Colonic mucosa (tissue), 4 donors: ENCODE results near the gene ADAMTSL3. TPM values are rescaled to one million over a fixed set of nuclear protein-coding genes. Genes with fewer than 3 reads are reported as not detected.

ENCODE experiments used
- DNase-seq: peaks from one replicate; pipeline ENCODE4 v3.0.0-alpha.2; 2020
- H3K27ac ChIP-seq: fragments of 200-600 bp; one replicate; pipeline ENCODE4 v1.8.0; 2021
- H3K27me3 ChIP-seq: fragments of 200-600 bp; one replicate; pipeline ENCODE4 v1.8.0; 2021
- H3K36me3 ChIP-seq: fragments of 200-600 bp; one replicate; pipeline ENCODE4 v1.8.0; 2021
- H3K4me1 ChIP-seq: fragments of 200-600 bp; one replicate; pipeline ENCODE4 v1.8.0; 2021; ENCODE audit warnings: mild to moderate bottlenecking
- H3K4me3 ChIP-seq: fragments of 200-600 bp; one replicate; pipeline ENCODE4 v1.8.0; 2021
- H3K9ac ChIP-seq, 2 donors: one replicate each; pipeline ENCODE4 v1.7.0; 2013; ENCODE audit warnings: control low read depth in 2 of 2, low read depth in 2 of 2, low read length in 2 of 2
- H3K9me3 ChIP-seq: fragments of 200-600 bp; one replicate; pipeline ENCODE4 v1.8.0; 2021
- intact Hi-C: fragments of 100-400 bp; cut with DNase I; formaldehyde crosslinking; loops from one replicate; pipeline ENCODE4 v1.14.1; 2022
- total RNA-seq, 2 donors: library from RNA; stranded (reverse); fragmentation: NEBNext Ultra II Directional in 1 of 2; extraction: Animal tissue kit (Norgen Biotek cat#: 25700) in 1 of 2; gene quantifications; one replicate each; pipeline ENCODE4 v1.2.1, GENCODE V29; 2021
- TF ChIP-seq, protein P1 (sequence below): fragments of 200-600 bp; IDR thresholded peaks from one replicate; pipeline ENCODE4 v1.8.0; 2022; ENCODE audit warnings: antibody characterized with exemption, mild to moderate bottlenecking
- donor health status: healthy.
- donor health status: DM: no; HTN: no; CAD: no.
- donor health status: DM: no; HTN: no; CAD: no.

ADAMTSL3 gene
- total RNA-seq, 2 donors from 2014 or later, result 0.72 to 4.8 TPM

DNA sequence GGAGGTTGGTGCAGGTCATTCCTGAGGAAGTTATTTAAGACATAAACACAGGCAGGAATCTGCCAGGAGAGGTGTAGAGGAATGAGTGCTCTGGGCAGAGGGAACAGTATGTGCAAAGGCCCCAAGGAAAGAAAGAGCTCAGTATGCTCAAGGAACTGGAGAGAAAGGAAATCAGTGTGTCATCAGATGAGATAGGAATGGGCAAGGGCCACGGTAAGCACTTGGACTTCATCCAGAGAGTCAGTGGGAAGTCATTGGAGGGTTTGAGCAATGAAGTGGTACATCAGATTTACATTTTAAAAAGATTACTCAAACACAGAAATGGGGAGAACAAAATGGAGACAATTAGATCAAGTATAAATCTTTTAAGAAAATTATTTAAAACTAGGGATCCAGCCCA is 272.2 kb downstream of the ADAMTSL3 start:
- H3K9ac ChIP-seq, result no peak overlapping the region
- H3K4me1 ChIP-seq, result no peaks in the 10 kb centered on the region
- intact Hi-C loops, result no loop called here
- H3K4me3 ChIP-seq, result no peak overlapping the region
- no peaks in the 10 kb centered on the region for H3K36me3 ChIP-seq
- TF ChIP-seq, protein P1, sequence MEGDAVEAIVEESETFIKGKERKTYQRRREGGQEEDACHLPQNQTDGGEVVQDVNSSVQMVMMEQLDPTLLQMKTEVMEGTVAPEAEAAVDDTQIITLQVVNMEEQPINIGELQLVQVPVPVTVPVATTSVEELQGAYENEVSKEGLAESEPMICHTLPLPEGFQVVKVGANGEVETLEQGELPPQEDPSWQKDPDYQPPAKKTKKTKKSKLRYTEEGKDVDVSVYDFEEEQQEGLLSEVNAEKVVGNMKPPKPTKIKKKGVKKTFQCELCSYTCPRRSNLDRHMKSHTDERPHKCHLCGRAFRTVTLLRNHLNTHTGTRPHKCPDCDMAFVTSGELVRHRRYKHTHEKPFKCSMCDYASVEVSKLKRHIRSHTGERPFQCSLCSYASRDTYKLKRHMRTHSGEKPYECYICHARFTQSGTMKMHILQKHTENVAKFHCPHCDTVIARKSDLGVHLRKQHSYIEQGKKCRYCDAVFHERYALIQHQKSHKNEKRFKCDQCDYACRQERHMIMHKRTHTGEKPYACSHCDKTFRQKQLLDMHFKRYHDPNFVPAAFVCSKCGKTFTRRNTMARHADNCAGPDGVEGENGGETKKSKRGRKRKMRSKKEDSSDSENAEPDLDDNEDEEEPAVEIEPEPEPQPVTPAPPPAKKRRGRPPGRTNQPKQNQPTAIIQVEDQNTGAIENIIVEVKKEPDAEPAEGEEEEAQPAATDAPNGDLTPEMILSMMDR, result no peak
- H3K27me3 ChIP-seq, result no peaks in the 10 kb centered on the region
- no peak for DNase-seq
- no peaks in the 10 kb centered on the region for H3K9me3 ChIP-seq
- H3K27ac ChIP-seq, result no peak overlapping the region

DNA sequence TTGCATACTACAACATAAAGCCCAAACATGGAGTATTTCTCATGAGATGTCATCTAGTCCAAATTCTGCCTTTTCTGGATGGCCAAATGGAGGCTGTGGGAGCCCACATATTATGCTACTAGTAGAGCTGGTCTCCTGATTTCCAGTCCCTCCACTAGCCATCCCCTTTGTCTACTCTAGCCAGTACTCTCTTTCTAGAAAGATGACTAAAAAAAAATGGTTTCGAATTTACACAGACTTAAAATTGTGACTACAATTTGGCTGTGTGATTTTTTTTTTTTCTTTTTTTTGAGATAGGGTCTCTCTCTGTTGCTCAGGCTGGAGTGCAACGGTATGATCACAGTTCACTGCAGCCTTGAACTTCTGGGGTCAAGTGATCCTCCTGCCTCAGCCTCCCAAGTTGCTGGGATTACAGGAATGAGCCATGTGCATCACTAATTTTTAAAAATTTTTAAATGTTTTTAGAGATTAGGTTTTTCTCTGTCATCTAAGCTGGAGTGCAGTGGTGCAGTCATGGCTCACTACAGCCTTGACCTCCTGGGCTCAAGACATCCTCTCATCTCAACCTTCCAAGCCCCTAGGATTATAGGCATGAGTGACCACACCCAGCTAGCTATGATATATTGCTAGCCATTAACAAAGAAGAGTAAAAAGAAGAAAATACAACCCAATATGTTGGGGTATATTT is 273.9 kb downstream of the ADAMTSL3 start:
- Histone ChIP-seq H3K9me3 (no peaks in the 10 kb centered on the region), H3K9ac (no peak overlapping the region), H3K27me3 (no peaks in the 10 kb centered on the region), H3K36me3 (no peaks in the 10 kb centered on the region), H3K4me1 (no peaks in the 10 kb centered on the region), H3K27ac (no peak overlapping the region), H3K4me3 (no peak overlapping the region)
- TF ChIP-seq, protein P1, result no peak
- no peak for DNase-seq
- intact Hi-C loops, result no loop called here

DNA sequence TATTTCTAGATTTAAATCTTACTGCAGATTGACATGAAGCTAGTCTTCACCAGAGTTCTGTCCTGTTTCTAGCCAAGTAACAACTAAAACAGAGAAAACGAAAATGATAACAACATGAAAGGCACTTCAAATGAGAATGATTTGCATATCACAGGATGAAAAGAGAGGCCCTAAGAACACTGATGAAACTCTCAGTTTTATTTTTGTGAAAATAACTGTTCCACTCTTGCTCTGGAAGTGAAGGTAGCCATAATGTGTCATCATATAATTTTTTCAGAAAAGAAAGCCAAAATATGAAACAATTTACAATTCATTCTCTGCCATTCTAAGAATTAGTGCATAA is 274.4 kb downstream of the ADAMTSL3 start:
- H3K36me3 ChIP-seq, result no peaks in the 10 kb centered on the region
- DNase-seq, result no peak
- H3K27me3 ChIP-seq, result no peaks in the 10 kb centered on the region
- TF ChIP-seq, protein P1, result no peak
- intact Hi-C loops, result no loop called here
- H3K9ac ChIP-seq, result no peak overlapping the region
- H3K27ac ChIP-seq, result no peak overlapping the region
- H3K4me1 ChIP-seq, result no peaks in the 10 kb centered on the region
- H3K4me3 ChIP-seq, result no peak overlapping the region
- no peaks in the 10 kb centered on the region for H3K9me3 ChIP-seq

DNA sequence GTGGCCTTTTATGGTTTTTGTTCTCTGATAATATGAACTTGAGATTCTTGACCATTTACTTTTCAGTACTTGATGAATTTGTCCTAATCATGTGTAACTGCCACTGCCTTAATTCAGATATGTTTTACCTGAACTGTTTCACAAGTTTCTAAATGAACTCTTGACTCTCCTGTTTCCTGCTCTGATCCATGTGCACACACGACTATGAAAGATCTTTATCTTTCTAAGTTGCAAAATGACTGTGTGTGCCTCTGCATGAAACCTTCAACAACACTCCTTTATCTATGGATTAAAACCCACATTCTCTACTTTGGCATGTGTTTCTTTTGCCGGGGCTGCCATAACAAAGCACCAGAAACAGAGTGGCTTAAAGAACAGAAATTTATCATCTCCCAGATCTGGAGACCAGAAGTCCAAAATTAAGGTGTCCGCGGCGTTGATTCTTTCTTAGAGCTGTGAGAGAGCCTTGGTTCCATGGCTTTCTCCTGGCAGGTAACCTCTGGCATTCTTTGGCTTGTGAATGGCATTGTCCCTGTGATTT is 275.0 kb downstream of the ADAMTSL3 start:
- intact Hi-C loops, result no loop called here
- TF ChIP-seq, protein P1, result no peak
- Histone ChIP-seq H3K27ac (no peak overlapping the region), H3K27me3 (no peaks in the 10 kb centered on the region), H3K36me3 (no peaks in the 10 kb centered on the region), H3K4me3 (no peak overlapping the region), H3K4me1 (no peaks in the 10 kb centered on the region), H3K9ac (no peak overlapping the region), H3K9me3 (no peaks in the 10 kb centered on the region)
- DNase-seq, result no peak

DNA sequence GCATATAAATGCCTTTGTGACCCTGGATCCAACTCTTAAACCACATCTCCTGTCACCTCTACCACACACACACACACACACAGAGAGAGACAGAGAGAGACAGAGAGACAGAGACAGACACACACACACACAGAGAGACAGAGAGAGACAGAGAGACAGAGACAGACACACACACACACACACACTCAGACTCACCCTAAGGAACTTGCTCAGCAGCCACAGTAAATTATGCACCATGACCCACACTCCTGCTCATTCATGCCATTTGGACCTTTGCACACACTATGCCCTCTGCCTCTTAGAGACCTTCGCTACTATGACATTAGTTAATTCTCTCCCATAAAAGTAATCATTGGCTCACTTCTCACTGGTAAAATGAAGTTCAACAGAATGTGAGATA is 275.7 kb downstream of the ADAMTSL3 start:
- H3K4me1 ChIP-seq, result no peaks in the 10 kb centered on the region
- H3K9ac ChIP-seq, result no peak overlapping the region
- DNase-seq, result no peak
- H3K36me3 ChIP-seq, result no peaks in the 10 kb centered on the region
- H3K27ac ChIP-seq, result no peak overlapping the region
- TF ChIP-seq, protein P1, result no peak
- no peak overlapping the region for H3K4me3 ChIP-seq
- intact Hi-C loops, result no loop called here
- no peaks in the 10 kb centered on the region for H3K9me3 ChIP-seq
- no peaks in the 10 kb centered on the region for H3K27me3 ChIP-seq
